ENCODE data around the gene ALKBH7. TPM values are rescaled to one million over a fixed set of nuclear protein-coding genes. Genes with fewer than 3 reads are reported as not detected.

Gene ALKBH7
- total and polyA plus RNA-seq, 7 experiments from 2014 or later = 33.6 to 142 (median 73.4) TPM

GRCh38 chr19:6416658-6417405 lies 44.2 kb downstream of the ALKBH7 start:
- Histone ChIP-seq H3K36me3 (ENCODE audit: control insufficient read depth in 2 of 3, insufficient read depth in 3 of 3, low read length in 3 of 3) (peaks cover 27 to 79% (median 32%) of the 10 kb centered on the region in 3 experiments), H3K4me1 (ENCODE audit: control insufficient read depth in 2 of 2, insufficient read depth in 2 of 2, low read length in 2 of 2) (no peaks in the 10 kb centered on the region), H3K4me3 (ENCODE audit: low read length) (no peak overlapping the region), H3K27ac (ENCODE audit: low read depth, low read length) (no peak overlapping the region), H3K27me3 (ENCODE audit: control insufficient read depth in 2 of 2, insufficient read depth in 2 of 2, low read length in 2 of 2) (no peaks in the 10 kb centered on the region), H3K9me3 (ENCODE audit: control insufficient read depth in 2 of 3, low read length in 3 of 3) (no peaks in the 10 kb centered on the region)
- Mint-ChIP-seq H3K27ac (peak overlapping the region in 1 of 9 donors; percentile 14), H3K36me3 (peaks cover 0 to 24% (median 6%) of the 10 kb centered on the region in 5 donors), H3K27me3 (no peaks in the 10 kb centered on the region), H3K4me1 (peaks cover under 1 to 10% (median 7%) of the 10 kb centered on the region in 7 donors), H3K9me3 (no peaks in the 10 kb centered on the region), H3K4me3 (no peak overlapping the region)
- CTCF ChIA-PET = no interaction called here
- intact Hi-C loops (cut with micrococcal nuclease) = no loop called here
- POLR2A ChIA-PET = no interaction called here
- no peak for ATAC-seq
- DNase-seq = no peak

GRCh38 chr19:6417713-6418561 lies 45.3 kb downstream of the ALKBH7 start:
- DNase-seq = no peak
- H3K27ac Mint-ChIP-seq = no peak overlapping the region
- peaks cover 0 to 32% (median 6%) of the 10 kb centered on the region in 5 donors for H3K36me3 Mint-ChIP-seq

DNA sequence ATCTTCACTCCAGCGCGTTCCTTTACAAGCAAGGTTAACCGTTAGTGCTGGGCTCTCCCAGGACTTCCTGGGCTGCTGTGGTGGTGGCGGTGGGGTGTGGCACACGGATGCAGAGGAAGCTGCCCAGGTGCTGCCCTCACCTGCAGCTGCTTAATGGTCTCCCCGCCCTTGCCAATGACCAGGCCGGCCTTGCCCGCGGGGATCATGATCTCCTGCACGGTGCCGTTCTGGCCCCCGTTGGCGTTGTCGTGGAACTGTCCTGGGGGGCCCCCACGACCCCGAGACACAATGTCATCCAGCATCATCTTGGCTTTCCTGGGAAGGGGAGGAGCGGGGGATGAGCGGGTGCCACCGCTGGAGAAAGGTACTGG lies 46.0 kb downstream of the ALKBH7 start:
- POLR2A ChIA-PET = interaction anchor here (0.9 kb wide), 1 partner anchor 26 kb away, joined by 3 read pairs; the partner anchor contains the start of gene GTF2F1
- CTCF ChIA-PET = no interaction called here
- Mint-ChIP-seq H3K36me3 (peaks cover 0 to 32% (median 6%) of the 10 kb centered on the region in 5 donors), H3K27me3 (no peaks in the 10 kb centered on the region), H3K4me1 (peaks cover 17 to 27% (median 24%) of the 10 kb centered on the region in 7 donors), H3K27ac (no peak overlapping the region), H3K9me3 (no peaks in the 10 kb centered on the region), H3K4me3 (no peak overlapping the region)
- no peak overlapping the region for H3K27ac ChIP-seq (ENCODE audit: low read depth, low read length)
- H3K4me3 ChIP-seq (ENCODE audit: low read length) = no peak overlapping the region
- intact Hi-C loops (cut with micrococcal nuclease) = no loop called here
- H3K27me3 ChIP-seq (ENCODE audit: control insufficient read depth in 2 of 2, insufficient read depth in 2 of 2, low read length in 2 of 2) = no peaks in the 10 kb centered on the region
- peaks cover 27 to 85% (median 32%) of the 10 kb centered on the region in 3 experiments for H3K36me3 ChIP-seq (ENCODE audit: control insufficient read depth in 2 of 3, insufficient read depth in 3 of 3, low read length in 3 of 3)
- DNase-seq (no peak), ATAC-seq (no peak)
- H3K9me3 ChIP-seq (ENCODE audit: control insufficient read depth in 2 of 3, low read length in 3 of 3) = no peaks in the 10 kb centered on the region
- H3K4me1 ChIP-seq (ENCODE audit: control insufficient read depth in 2 of 2, insufficient read depth in 2 of 2, low read length in 2 of 2) = peaks cover 6 to 9% of the 10 kb centered on the region in 2 donors

More at GRCh38 chr19:6417713-6418561, 45.3 kb downstream of the ALKBH7 start:
- Mint-ChIP-seq H3K9me3 (no peaks in the 10 kb centered on the region), H3K4me1 (peaks cover 11 to 21% (median 18%) of the 10 kb centered on the region in 7 donors), H3K27me3 (no peaks in the 10 kb centered on the region), H3K4me3 (no peak overlapping the region)
- no peaks in the 10 kb centered on the region for H3K9me3 ChIP-seq (ENCODE audit: control insufficient read depth in 2 of 3, low read length in 3 of 3)
- no peak overlapping the region for H3K4me3 ChIP-seq (ENCODE audit: low read length)
- H3K36me3 ChIP-seq (ENCODE audit: control insufficient read depth in 2 of 3, insufficient read depth in 3 of 3, low read length in 3 of 3) = peaks cover 27 to 85% (median 32%) of the 10 kb centered on the region in 3 experiments
- no peak for ATAC-seq
- ChIA-PET POLR2A (interaction anchor here (0.9 kb wide), 1 partner anchor 25 kb away, joined by 3 read pairs; the partner anchor contains the start of gene GTF2F1), CTCF (no interaction called here)
- H3K27me3 ChIP-seq (ENCODE audit: control insufficient read depth in 2 of 2, insufficient read depth in 2 of 2, low read length in 2 of 2) = no peaks in the 10 kb centered on the region
- H3K4me1 ChIP-seq (ENCODE audit: control insufficient read depth in 2 of 2, insufficient read depth in 2 of 2, low read length in 2 of 2) = peaks cover under 1 to 3% of the 10 kb centered on the region in 2 donors
- no peak overlapping the region for H3K27ac ChIP-seq (ENCODE audit: low read depth, low read length)
- intact Hi-C loops (cut with micrococcal nuclease) = no loop called here

GRCh38 chr19:6421075-6422014 lies 48.8 kb downstream of the ALKBH7 start:
- Histone ChIP-seq H3K27me3 (ENCODE audit: control insufficient read depth in 2 of 2, insufficient read depth in 2 of 2, low read length in 2 of 2) (no peaks in the 10 kb centered on the region), H3K4me3 (ENCODE audit: low read length) (no peak overlapping the region), H3K9me3 (ENCODE audit: control insufficient read depth in 2 of 3, low read length in 3 of 3) (no peaks in the 10 kb centered on the region), H3K4me1 (ENCODE audit: control insufficient read depth in 2 of 2, insufficient read depth in 2 of 2, low read length in 2 of 2) (peaks cover 15 to 22% of the 10 kb centered on the region in 2 donors), H3K36me3 (ENCODE audit: control insufficient read depth in 2 of 3, insufficient read depth in 3 of 3, low read length in 3 of 3) (peaks cover 24 to 61% (median 32%) of the 10 kb centered on the region in 3 experiments), H3K27ac (ENCODE audit: low read depth, low read length) (no peak overlapping the region)
- peak overlapping the region in 1 of 10 donors; percentile 51 for H3K4me3 Mint-ChIP-seq
- H3K36me3 Mint-ChIP-seq = peaks cover 0 to 24% (median 3%) of the 10 kb centered on the region in 5 donors
- peaks cover 18 to 42% (median 41%) of the 10 kb centered on the region in 7 donors for H3K4me1 Mint-ChIP-seq
- DNase-seq (no peak), ATAC-seq (no peak)
- POLR2A ChIA-PET = interaction anchor here (0.6 to 1.1 kb wide), 2 partner anchors 28 to 49 kb away, joined by 4 read pairs; partner anchors contain the start of genes ALKBH7 and GTF2F1
- H3K27me3 Mint-ChIP-seq = no peaks in the 10 kb centered on the region
- CTCF ChIA-PET = interaction anchor here (0.5 to 0.9 kb wide), 2 partner anchors 9 to 392 kb away, joined by 3 read pairs; no protein-coding TSS in a partner anchor
- H3K9me3 Mint-ChIP-seq = no peaks in the 10 kb centered on the region
- intact Hi-C loops (cut with micrococcal nuclease) = loop anchor here in 1 of 2 donors (10.0 kb wide), 1 partner anchor 63 kb away; the partner anchor contains the start of gene DENND1C
- H3K27ac Mint-ChIP-seq = peak overlapping the region in 4 of 9 donors; percentile 43 to 89 (median 74)

DNA sequence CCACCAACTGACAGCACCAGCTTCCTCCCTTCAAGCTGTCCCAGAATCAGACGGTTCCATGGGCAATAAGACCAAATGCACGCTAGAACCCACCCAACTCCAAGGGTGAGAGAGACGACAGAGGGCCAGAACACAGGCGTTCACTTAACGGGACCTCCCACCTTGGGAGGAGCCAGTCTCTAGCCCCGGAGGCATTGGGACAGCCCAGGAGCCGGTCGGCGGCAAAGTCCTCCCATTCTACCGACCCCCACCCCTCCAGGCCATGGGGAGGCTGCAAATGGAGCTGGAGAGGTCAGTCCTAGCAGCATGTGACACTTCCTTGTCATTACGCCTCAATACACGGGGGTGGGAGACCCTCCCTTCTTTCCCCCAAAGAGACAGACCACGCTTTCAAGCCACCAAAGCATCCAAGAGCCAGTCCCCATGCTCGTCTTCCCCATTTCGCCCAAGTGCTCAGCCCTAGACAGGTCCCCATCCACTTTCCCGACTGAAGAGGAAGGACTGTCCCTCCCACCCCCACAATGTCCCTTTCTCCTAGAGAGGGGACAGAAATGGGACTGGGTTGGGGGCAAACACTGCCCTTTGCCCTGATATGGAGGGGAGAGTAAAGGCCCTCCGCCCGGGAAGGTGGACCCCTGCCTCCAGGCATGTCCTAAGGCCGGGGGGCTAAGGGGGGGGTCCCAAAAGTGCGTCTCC lies 51.1 kb downstream of the ALKBH7 start:
- Histone ChIP-seq H3K9me3 (ENCODE audit: control insufficient read depth in 2 of 3, low read length in 3 of 3) (no peaks in the 10 kb centered on the region), H3K4me3 (ENCODE audit: low read length) (peak overlapping the region; percentile 75), H3K4me1 (ENCODE audit: control insufficient read depth in 2 of 2, insufficient read depth in 2 of 2, low read length in 2 of 2) (peaks cover 15 to 22% of the 10 kb centered on the region in 2 donors), H3K27me3 (ENCODE audit: control insufficient read depth in 2 of 2, insufficient read depth in 2 of 2, low read length in 2 of 2) (no peaks in the 10 kb centered on the region), H3K27ac (ENCODE audit: low read depth, low read length) (peak overlapping the region; percentile 87), H3K36me3 (ENCODE audit: control insufficient read depth in 2 of 3, insufficient read depth in 3 of 3, low read length in 3 of 3) (peaks cover 11 to 38% (median 18%) of the 10 kb centered on the region in 3 experiments)
- Mint-ChIP-seq H3K4me1 (peaks cover 18 to 42% (median 41%) of the 10 kb centered on the region in 7 donors), H3K27me3 (no peaks in the 10 kb centered on the region), H3K36me3 (peaks cover 0 to 21% (median 3%) of the 10 kb centered on the region in 5 donors), H3K27ac (peak overlapping the region; percentile 74 to 93 (median 89)), H3K4me3 (peak overlapping the region; percentile 85 to 92 (median 90)), H3K9me3 (no peaks in the 10 kb centered on the region)
- intact Hi-C loops (cut with micrococcal nuclease) = loop anchor here (2.0 to 10.0 kb wide), 3 partner anchors 61 to 675 kb away; partner anchors contain the start of genes DENND1C (in 1 of the 2) and VMAC (in 1 of the 2)
- ATAC-seq = no peak
- CTCF ChIA-PET = no interaction called here
- POLR2A ChIA-PET = interaction anchor here (0.7 to 4.0 kb wide), 4 partner anchors 30 to 58 kb away, joined by 3 to 22 read pairs (median 3); partner anchors contain the start of gene ALKBH7
- DNase-seq = peak in 2 of 9 donors; percentile 8 to 45
